HFF-Myc (cell line): ENCODE data around the gene ZNF57.
A peak's percentile ranks its signal among the peaks of the same experiment; 100 is the strongest.
"Not testable (repeated sequence)": the region's sequence is repeated elsewhere in the genome, so short reads cannot be mapped to it uniquely, and the experiment has no call there.

Source experiments
- DNase-seq: peaks from one replicate; pipeline ENCODE4 v3.0.0-alpha.2; 2011; ENCODE audit warnings: low read depth; ENCODE audit errors: extremely low read depth
- H3K4me3 ChIP-seq: replicated peaks from 2 replicates; pipeline ENCODE4 v1.5.1; 2011; ENCODE audit warnings: low read depth, mild to moderate bottlenecking, control low read depth, low read length
- TF ChIP-seq, protein P1 (sequence below): IDR thresholded peaks from 2 replicates; pipeline ENCODE4 v1.5.1; 2012; ENCODE audit warnings: mild to moderate bottlenecking, low read depth, low read length, control low read depth; ENCODE audit errors: missing control alignments

ZNF57 gene

DNA sequence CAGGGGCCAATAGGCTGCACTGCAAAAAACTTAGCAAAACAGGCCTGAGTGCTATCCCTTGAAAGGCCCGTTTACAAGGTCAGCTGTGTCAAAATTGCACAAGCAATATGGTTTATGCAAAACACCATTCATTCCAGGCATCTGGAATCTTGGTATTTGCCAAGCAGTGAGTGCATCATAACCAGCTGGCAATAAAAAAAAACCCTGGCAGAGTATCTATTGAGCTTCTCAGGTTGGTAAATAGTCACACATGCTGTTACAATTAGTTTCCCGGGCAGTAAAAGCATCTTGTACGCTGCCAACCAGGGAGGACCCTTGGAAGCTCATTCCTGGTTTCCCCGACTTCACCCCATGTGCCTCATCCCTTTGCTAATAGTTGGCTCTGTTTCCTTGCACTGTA is 22.8 kb downstream of the ZNF57 start:
- TF ChIP-seq, protein P1, sequence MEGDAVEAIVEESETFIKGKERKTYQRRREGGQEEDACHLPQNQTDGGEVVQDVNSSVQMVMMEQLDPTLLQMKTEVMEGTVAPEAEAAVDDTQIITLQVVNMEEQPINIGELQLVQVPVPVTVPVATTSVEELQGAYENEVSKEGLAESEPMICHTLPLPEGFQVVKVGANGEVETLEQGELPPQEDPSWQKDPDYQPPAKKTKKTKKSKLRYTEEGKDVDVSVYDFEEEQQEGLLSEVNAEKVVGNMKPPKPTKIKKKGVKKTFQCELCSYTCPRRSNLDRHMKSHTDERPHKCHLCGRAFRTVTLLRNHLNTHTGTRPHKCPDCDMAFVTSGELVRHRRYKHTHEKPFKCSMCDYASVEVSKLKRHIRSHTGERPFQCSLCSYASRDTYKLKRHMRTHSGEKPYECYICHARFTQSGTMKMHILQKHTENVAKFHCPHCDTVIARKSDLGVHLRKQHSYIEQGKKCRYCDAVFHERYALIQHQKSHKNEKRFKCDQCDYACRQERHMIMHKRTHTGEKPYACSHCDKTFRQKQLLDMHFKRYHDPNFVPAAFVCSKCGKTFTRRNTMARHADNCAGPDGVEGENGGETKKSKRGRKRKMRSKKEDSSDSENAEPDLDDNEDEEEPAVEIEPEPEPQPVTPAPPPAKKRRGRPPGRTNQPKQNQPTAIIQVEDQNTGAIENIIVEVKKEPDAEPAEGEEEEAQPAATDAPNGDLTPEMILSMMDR = no peak
- peak; percentile 70 for DNase-seq
- H3K4me3 ChIP-seq = no peak overlapping the region

DNA sequence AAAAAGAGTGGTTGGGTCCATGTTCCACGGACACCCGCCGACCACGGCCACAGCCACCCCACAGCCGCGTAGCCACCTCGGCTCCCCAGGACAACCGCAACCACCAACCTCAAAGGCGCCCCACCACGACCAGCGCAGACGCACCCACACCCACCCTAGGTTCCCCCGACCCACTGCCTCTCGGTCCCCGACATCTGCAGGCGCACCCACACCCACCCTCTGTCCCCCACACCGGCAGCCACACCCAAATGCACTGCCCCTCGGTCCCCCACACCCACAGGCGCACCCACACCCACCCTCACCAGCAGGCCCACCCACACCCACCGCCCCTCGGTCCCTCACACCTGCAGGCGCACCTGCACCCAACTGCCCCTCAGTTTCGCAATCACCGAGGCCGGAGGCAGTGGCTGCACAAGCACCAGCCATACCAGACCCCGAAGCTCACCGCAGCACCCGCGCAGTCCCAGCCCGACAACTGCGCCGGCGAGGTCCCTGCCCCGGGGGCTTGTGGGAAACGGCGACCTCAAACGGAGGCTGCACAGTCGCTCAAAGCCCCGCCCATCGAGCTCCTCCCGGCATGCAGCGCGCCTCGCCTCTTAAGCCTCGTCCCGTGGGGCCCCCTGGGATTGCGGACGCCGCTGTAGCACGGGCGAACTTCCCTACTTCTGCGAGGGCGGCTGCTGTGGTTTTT is 25.8 kb downstream of the ZNF57 start:
- H3K4me3 ChIP-seq = no peak overlapping the region
- TF ChIP-seq, protein P1 = no peak
- DNase-seq = no peak

DNA sequence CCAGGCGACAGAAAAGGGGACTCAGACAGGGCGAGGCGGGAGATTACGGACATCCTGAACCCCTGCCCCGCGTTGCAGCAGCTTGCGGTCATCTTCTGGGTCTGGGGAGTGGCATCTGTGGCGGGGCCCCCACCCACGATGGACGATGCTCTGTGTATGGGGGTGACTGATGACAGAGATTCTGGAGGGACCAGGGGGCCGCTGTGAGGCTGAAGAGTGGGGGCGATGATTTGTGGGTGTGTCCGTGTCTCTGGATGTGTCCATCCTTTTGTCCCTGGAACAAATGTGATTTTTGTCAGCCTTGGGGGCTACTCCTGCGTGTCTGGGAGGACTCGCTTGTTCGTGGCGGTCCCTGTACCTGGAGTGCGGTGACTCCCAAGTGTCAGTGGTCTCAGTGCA is 26.3 kb downstream of the ZNF57 start:
- no peak overlapping the region for H3K4me3 ChIP-seq
- TF ChIP-seq, protein P1 = no peak
- DNase-seq = no peak

DNA sequence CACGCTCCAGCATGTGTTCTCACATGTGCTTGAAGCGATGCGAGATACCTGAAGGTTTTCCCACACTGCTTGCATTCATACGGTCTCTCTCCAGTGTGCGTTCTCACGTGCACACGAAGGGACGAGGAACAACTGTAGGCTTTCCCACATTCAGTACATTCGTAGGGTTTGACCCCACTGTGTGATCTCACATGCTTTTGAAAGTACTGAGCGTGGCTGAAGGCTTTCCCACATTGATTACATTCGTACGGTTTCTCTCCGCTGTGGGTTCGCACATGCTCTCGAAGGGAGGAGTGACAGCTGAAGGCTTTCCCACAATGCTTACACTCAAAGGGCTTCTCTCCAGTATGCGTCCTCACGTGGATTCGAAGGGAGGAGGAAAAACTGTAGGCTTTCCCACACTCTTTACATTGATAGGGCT is 32.8 kb downstream of the ZNF57 start:
- no peak overlapping the region for H3K4me3 ChIP-seq
- no peak for DNase-seq
- TF ChIP-seq, protein P1 = no peak

DNA sequence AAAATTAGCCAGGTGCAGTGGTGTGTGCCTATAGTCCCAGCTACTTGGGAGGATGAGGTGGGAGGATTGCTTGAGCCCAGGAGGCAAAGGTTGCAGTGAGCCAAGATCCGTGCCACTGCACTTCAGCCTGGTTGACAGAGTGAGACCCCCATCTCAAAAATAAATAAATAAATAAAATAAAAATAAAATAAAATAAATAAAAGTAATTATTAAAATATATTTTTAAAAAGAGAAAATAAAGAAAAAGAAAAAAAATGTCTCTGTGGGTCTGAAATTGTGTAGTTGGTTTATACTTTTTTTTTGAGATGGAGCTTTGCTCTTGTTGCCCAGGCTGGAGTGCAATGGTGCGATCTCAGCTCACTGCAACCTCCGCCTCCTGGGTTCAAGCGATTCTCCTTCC is 35.1 kb downstream of the ZNF57 start:
- DNase-seq, H3K4me3 ChIP-seq: not testable (repeated sequence)

DNA sequence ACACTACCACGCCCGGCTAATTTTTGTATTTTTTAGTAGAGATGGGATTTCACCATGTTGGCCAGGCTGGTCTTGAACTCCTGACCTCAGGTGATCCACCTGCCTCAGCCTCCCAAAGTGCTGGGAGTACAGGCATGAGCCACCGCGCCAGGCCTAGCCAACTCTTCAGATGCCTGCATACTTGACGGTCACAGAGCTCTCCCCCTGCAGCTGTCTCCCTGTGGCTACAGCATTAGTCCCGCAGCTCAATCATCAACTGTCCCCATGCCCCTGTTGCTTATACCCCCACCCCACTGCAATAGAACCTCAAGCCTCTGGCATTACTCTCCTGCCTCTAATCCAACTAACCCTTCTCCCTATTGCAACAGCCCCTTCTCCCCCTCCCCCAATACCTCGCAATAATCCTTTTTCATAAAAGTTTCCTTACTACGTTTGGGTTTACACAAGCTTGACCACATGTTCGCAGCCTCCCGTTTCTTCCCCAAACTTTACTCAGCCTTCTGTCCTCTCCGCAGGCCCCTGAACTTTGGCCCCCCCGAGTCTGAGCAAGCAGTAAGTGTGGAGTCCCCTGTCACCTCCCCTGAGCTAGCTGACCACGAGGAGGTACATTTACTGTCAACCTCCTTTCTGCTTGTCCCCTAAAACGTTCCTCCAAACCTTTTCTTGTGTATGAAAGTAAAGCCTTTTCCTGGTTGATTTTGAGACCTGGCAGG is 42.4 kb downstream of the ZNF57 start:
- H3K4me3 ChIP-seq = no peak overlapping the region
- TF ChIP-seq, protein P1 = no peak
- no peak for DNase-seq

DNA sequence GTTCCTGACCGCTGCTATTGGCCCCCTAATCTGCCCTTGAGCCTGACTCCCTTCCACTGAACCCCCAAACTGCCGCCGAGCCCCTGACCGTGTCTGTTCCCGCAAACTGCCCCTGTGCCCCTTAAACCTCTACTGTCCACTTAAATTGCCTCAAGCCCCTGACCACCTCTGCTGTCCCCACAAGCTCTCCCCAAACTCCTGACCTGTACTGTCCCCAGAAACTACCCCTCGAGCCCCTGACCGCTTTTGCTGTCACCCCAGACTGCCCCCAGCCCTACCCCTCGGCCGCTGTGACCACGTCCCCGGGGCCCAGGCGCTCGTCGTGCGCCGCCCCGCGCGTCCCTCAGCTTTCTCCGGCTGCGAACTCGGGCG is 43.7 kb downstream of the ZNF57 start:
- no peak for DNase-seq
- peak overlapping the region; percentile 84 for H3K4me3 ChIP-seq
- TF ChIP-seq, protein P1 = no peak
